ENCODE measurements around the gene CD63. TPM values are rescaled to one million over a fixed set of nuclear protein-coding genes. Genes with fewer than 3 reads are reported as not detected.

CD63 gene
- total and polyA plus RNA-seq, 2 of the 4 experiments (the other 2 are of a cell fraction), result 995 to 1,398 TPM

DNA sequence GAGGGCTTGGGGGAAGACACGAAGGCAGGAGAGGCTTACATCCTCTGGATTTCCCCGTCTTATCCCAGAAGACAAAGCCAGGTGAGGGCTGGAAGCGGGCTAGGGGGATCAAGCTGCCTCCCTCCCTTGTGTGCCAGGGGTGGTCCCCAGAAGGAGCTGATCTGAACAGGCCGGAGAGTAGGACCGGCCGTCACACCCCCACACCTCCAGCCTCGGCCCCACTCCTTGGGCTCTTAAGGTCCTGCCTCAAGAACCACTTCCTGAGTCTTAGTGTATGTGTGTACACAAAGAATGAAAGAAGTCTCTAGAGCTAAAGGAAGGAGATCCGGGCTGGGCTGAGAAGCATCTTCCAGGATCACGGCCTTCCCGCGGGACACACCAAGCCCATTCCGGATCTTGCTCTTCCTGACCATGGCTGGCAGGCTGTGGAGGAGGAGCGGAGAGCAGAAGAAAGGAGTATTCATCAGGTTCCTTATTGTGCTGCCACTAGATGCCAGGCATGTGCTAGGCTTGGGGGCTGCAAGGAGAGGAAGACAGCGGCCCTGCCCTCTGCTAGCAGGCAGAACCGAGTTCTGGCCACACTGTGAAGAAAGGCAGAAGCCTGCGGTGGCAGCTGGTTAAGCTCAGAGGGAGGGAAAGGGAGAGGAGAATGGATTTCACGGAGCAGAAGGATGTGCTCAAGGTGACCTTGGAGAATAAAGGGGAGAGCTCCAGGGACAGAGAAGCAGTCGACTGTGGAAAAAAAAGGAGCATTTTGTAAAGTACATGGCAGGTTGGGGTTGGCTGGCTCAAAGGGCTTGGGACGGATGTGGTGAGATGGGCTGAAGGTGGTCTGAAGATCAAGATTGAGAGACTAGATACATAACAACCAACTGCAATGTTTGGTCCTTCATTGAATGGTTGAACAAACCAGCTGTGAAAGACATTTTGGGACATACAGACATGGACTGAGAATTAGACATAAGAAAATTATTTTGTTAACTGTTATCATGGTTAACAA, 1.3 kb upstream of the CD63 start:
- Histone ChIP-seq H3K4ac (ENCODE audit: low read depth, low read length) (peak overlapping the region; percentile 100), H2BK20ac (ENCODE audit: low read depth, low read length) (peak overlapping the region; percentile 82), H3K27me3 (ENCODE audit: control insufficient read depth, insufficient read depth, low read length) (no peaks in the 10 kb centered on the region), H4K91ac (ENCODE audit: insufficient read depth, low read depth, low read length) (peak overlapping the region; percentile 100), H3K79me1 (ENCODE audit: low read depth in 1 of 2, low read length in 2 of 2) (peaks cover under 1 to 58% of the 10 kb centered on the region in 2 experiments), H4K8ac (ENCODE audit: low read depth in 2 of 2, low read length in 2 of 2) (peak overlapping the region; percentile 30 to 97; a peak in 3 of 4 replicates), H3K4me2 (ENCODE audit: low read depth, low read length) (peak overlapping the region; percentile 71), H2AK5ac (ENCODE audit: low read depth, low read length) (peak overlapping the region; percentile 99), H3K23ac (ENCODE audit: low read depth, low read length) (peak overlapping the region; percentile 98), H3K9me1 (ENCODE audit: insufficient read depth, low read length) (no peaks in the 10 kb centered on the region), H3K18ac (ENCODE audit: low read depth, low read length) (peak overlapping the region; percentile 33), H3K36me3 (ENCODE audit: control insufficient read depth, insufficient read depth, low read length) (peaks cover 21% of the 10 kb centered on the region), H2BK15ac (ENCODE audit: low read depth, low read length) (peak overlapping the region; percentile 83; the same call in 1 of the 3 replicates), H3K9ac (ENCODE audit: low read depth, low read length) (peak overlapping the region; percentile 92), H3K4me3 (ENCODE audit: insufficient read depth, low read depth, low read length) (peak overlapping the region; percentile 90), H3K14ac (replicated peaks; ENCODE audit: low read depth, low read length) (peak overlapping the region; percentile 99), H4K20me1 (ENCODE audit: insufficient read depth, low read length) (peaks cover 40% of the 10 kb centered on the region), H2AK9ac (replicated peaks; ENCODE audit: low read depth, low read length, poor library complexity) (peak overlapping the region; percentile 100), H3K4me1 (ENCODE audit: control insufficient read depth, insufficient read depth, low read length) (peaks cover 8% of the 10 kb centered on the region), H3K27ac (ENCODE audit: insufficient read depth, low read length) (peak overlapping the region; percentile 98), H2AFZ (replicated peaks; ENCODE audit: low read length, poor library complexity) (peak overlapping the region; percentile 94), H4K5ac (ENCODE audit: low read depth, low read length) (peak overlapping the region; percentile 39), H3K9me3 (ENCODE audit: control insufficient read depth, insufficient read depth, low read length) (no peaks in the 10 kb centered on the region), H2BK120ac (ENCODE audit: low read depth, low read length) (peak overlapping the region; percentile 98), H2BK5ac (ENCODE audit: low read depth, low read length, poor library complexity, severe bottlenecking) (peak overlapping the region; percentile 99), H3K56ac (ENCODE audit: extremely low read depth, insufficient read depth, low read length) (peak overlapping the region; percentile 98)
- 15% methylated on average over 5 of the region's 19 CpGs; no CpG with 5 or more reads in 1 of the 2 experiments for WGBS, 2 experiments (ENCODE audit: extremely low coverage in 2 of 2, insufficient read length in 1 of 2)
- CTCF ChIA-PET, result interaction anchor here (0.7 to 2.0 kb wide), 3 partner anchors 8 to 55 kb away, joined by 3 to 16 read pairs (median 3); no protein-coding TSS in a partner anchor
- dilution Hi-C loops (cut with HindIII; ENCODE audit: low sequenced_read_pairs, unreplicated experiment), result no loop called here
- TF ChIP-seq BHLHE40 (IDR thresholded peaks at IDR 0.05; ENCODE audit: low read depth, low read length) (no peak), CHD1 (IDR thresholded peaks at IDR 0.05; ENCODE audit: low read depth, low read length) (no peak), CTCF (conservative IDR thresholded peaks at IDR 0.05; ENCODE audit: low read depth, low read length) (0 out of 2 replicates have a peak, but pooled peaks have one; percentile 12), RAD21 (IDR thresholded peaks at IDR 0.05; ENCODE audit: low read length) (no peak; the same call in 1 of the 2 replicates), POLR2A (IDR thresholded peaks at IDR 0.05; ENCODE audit: low read depth, low read length) (peak; percentile 90), MAFK (IDR thresholded peaks at IDR 0.05; ENCODE audit: low read depth, low read length) (no peak), SMC3 (IDR thresholded peaks at IDR 0.05; ENCODE audit: low read depth, low read length) (no peak), RCOR1 (IDR thresholded peaks at IDR 0.05; ENCODE audit: insufficient replicate concordance, low read length) (no peak), CEBPB (IDR thresholded peaks at IDR 0.05; ENCODE audit: low read depth, low read length) (no peak)
- TF ChIP-seq, protein P1, sequence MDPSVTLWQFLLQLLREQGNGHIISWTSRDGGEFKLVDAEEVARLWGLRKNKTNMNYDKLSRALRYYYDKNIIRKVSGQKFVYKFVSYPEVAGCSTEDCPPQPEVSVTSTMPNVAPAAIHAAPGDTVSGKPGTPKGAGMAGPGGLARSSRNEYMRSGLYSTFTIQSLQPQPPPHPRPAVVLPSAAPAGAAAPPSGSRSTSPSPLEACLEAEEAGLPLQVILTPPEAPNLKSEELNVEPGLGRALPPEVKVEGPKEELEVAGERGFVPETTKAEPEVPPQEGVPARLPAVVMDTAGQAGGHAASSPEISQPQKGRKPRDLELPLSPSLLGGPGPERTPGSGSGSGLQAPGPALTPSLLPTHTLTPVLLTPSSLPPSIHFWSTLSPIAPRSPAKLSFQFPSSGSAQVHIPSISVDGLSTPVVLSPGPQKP (IDR thresholded peaks at IDR 0.05; ENCODE audit: borderline replicate concordance, low read depth, low read length), result no peak
- POLR2A ChIA-PET (ENCODE audit: unreplicated experiment), result interaction anchor here (0.6 to 1.7 kb wide), 4 partner anchors 8 to 277 kb away, joined by 3 to 8 read pairs (median 4); partner anchors contain the start of genes PYM1 and RDH5
- intact Hi-C loops (cut with micrococcal nuclease), result no loop called here
- in situ Hi-C loops (cut with MboI; ENCODE audit: low sequenced_read_pairs), result no loop called here
- ATAC-seq (ENCODE audit: low read depth) (peak; percentile 25), DNase-seq (peak; percentile 74)
- TSS peak; percentile 72 for BruUV-seq (replicated peaks)
